Ishikawa (cell line): ENCODE data around the gene APPL2.

ENCODE experiments used
- CEBPB ChIP-seq: IDR thresholded peaks from 2 replicates; pipeline ENCODE4 v1.6.1; 2012
- CREB1 ChIP-seq: IDR thresholded peaks from 2 replicates; pipeline ENCODE4 v1.6.1; 2012; ENCODE audit warnings: low read depth
- EGR1 ChIP-seq: IDR thresholded peaks from 2 replicates; pipeline ENCODE4 v1.6.1; 2012
- EP300 ChIP-seq: IDR thresholded peaks from 2 replicates; pipeline ENCODE4 v1.6.1; 2012; ENCODE audit warnings: borderline replicate concordance
- FOXM1 ChIP-seq: IDR thresholded peaks from 2 replicates; pipeline ENCODE4 v1.6.1; 2012; ENCODE audit warnings: low read depth, borderline replicate concordance
- NFIC ChIP-seq: IDR thresholded peaks from 2 replicates; pipeline ENCODE4 v1.6.1; 2012
- RAD21 ChIP-seq: IDR thresholded peaks from 2 replicates; pipeline ENCODE4 v1.6.1; 2012; ENCODE audit warnings: low read depth
- TAF1 ChIP-seq: IDR thresholded peaks from 2 replicates; pipeline ENCODE4 v1.6.1; 2012; ENCODE audit warnings: low read depth, mild to moderate bottlenecking
- TCF12 ChIP-seq: IDR thresholded peaks from 2 replicates; pipeline ENCODE4 v1.6.1; 2012; ENCODE audit warnings: low read depth
- TEAD4 ChIP-seq: IDR thresholded peaks from 2 replicates; pipeline ENCODE4 v1.6.1; 2012
- YY1 ChIP-seq: IDR thresholded peaks from 2 replicates; pipeline ENCODE4 v1.6.1; 2012; ENCODE audit warnings: low read depth
- ZBTB7A ChIP-seq: IDR thresholded peaks from 2 replicates; pipeline ENCODE4 v1.6.1; 2012; ENCODE audit warnings: low read depth
- TF ChIP-seq, protein P1 (sequence below): IDR thresholded peaks from 2 replicates; pipeline ENCODE4 v1.6.1; 2012
- TF ChIP-seq, protein P2 (sequence below): IDR thresholded peaks from 2 replicates; pipeline ENCODE4 v1.6.1; 2012
- TF ChIP-seq, protein P3 (sequence below): IDR thresholded peaks from 2 replicates; pipeline ENCODE4 v1.6.1; 2012; ENCODE audit warnings: low read depth, mild to moderate bottlenecking

APPL2 gene

DNA sequence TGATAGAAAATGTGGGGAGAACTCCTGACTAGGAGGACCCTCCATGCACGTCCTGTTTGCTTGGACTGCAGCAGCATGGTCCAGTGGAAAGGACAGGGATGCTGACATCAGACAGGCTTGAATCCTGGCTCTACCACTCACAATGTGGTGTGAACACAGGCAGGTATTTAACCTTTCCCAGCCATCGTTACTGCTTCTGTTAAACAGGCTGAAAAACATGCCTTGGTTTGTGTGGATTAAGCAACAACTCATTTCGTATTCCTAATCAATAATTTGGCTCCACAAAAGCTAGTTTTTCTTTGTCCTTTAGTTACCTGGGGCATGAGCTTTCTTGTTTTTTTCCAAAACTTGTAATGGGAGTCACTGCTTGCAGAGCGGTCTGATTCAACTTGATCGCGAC, 41.0 kb downstream of the APPL2 start:
- TF ChIP-seq, protein P1, sequence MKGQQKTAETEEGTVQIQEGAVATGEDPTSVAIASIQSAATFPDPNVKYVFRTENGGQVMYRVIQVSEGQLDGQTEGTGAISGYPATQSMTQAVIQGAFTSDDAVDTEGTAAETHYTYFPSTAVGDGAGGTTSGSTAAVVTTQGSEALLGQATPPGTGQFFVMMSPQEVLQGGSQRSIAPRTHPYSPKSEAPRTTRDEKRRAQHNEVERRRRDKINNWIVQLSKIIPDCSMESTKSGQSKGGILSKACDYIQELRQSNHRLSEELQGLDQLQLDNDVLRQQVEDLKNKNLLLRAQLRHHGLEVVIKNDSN, result no peak
- TF ChIP-seq CEBPB (no peak), EGR1 (no peak), NFIC (no peak), TAF1 (no peak), TEAD4 (no peak), FOXM1 (no peak), ZBTB7A (no peak), TCF12 (no peak), YY1 (no peak), EP300 (no peak), RAD21 (no peak), CREB1 (no peak)
- TF ChIP-seq, protein P2, sequence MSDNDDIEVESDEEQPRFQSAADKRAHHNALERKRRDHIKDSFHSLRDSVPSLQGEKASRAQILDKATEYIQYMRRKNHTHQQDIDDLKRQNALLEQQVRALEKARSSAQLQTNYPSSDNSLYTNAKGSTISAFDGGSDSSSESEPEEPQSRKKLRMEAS, result no peak
- TF ChIP-seq, protein P3, sequence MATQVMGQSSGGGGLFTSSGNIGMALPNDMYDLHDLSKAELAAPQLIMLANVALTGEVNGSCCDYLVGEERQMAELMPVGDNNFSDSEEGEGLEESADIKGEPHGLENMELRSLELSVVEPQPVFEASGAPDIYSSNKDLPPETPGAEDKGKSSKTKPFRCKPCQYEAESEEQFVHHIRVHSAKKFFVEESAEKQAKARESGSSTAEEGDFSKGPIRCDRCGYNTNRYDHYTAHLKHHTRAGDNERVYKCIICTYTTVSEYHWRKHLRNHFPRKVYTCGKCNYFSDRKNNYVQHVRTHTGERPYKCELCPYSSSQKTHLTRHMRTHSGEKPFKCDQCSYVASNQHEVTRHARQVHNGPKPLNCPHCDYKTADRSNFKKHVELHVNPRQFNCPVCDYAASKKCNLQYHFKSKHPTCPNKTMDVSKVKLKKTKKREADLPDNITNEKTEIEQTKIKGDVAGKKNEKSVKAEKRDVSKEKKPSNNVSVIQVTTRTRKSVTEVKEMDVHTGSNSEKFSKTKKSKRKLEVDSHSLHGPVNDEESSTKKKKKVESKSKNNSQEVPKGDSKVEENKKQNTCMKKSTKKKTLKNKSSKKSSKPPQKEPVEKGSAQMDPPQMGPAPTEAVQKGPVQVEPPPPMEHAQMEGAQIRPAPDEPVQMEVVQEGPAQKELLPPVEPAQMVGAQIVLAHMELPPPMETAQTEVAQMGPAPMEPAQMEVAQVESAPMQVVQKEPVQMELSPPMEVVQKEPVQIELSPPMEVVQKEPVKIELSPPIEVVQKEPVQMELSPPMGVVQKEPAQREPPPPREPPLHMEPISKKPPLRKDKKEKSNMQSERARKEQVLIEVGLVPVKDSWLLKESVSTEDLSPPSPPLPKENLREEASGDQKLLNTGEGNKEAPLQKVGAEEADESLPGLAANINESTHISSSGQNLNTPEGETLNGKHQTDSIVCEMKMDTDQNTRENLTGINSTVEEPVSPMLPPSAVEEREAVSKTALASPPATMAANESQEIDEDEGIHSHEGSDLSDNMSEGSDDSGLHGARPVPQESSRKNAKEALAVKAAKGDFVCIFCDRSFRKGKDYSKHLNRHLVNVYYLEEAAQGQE, result no peak

DNA sequence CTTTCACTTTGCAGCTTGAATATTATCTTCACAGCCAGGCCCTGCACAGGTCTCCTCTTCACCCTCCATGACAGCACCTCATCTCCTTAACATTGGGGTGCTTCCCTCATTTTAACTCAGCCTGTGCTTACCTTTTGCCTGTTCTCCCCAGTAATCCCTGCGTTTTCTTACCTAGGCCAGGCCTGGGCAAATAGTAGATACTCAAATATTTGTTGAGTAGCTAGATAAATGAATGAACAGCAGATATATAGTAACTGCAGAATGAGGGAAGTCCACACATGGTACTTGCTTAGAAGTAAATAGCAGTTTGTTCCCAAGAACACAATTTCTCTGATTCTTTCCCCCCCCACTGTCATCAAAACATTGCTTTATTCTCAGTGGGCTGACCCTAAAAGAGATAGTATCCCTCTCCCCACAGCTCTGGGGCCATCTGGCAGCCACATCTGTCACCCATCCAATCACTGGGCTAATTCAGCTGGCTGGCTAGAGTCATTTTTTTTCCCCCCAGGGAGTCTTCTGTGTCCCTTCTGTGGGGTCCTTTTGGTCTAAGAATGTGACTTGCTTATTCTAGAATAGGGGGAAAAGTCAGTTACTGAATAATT, 43.2 kb downstream of the APPL2 start:
- TF ChIP-seq, protein P1, result no peak
- TF ChIP-seq, protein P3, result no peak
- TF ChIP-seq EGR1 (no peak), FOXM1 (no peak), NFIC (no peak), TCF12 (no peak), RAD21 (no peak)

DNA sequence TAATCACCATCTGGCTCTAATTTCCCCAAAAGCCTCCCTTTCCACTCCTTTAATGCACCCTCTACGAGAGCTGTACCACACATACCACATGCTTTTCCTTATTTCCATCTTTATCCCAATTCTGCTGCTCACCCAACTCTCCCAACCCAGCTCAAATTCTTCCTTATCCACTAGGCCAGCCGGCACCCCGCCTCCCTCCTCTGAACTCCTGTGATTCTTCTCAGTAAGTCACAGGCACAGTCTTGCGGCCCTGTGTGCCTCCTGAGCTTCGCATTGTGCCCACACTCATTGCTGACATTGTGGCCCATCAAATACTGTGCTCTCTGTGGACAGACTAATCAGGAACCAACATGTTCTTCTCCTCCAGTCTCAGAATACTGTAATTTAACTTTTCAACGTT, 45.4 kb downstream of the APPL2 start:
- TF ChIP-seq CEBPB (no peak), ZBTB7A (no peak), NFIC (no peak), TEAD4 (no peak), YY1 (no peak), RAD21 (no peak), TCF12 (no peak), CREB1 (no peak), EGR1 (no peak), EP300 (no peak), TAF1 (no peak), FOXM1 (no peak)
- TF ChIP-seq, protein P2, result no peak
- TF ChIP-seq, protein P3, result no peak
- TF ChIP-seq, protein P1, result no peak

DNA sequence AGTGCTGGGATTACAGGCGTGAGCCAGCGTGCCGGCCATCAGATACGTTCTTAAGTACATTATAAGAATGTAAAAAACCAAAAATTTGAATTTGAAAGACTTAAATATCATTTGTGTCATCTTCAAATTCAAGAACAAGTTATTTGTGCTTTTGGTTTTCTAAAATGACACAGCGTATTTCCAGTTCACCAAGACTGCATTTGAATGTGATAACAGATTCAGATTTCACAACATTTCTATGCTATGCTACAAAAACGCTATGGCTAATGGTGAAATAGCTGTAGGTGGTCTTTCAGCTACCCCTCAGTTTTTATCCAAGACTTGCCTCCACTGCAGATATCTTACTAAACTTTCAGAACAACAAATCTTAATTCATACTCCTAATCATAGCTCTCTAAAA, 46.7 kb downstream of the APPL2 start:
- no peak for TF ChIP-seq TCF12
- no peak for TF ChIP-seq NFIC
- TF ChIP-seq YY1, result no peak
- TF ChIP-seq, protein P1, result no peak
- TF ChIP-seq, protein P2, result no peak
- no peak for TF ChIP-seq TEAD4
- no peak for TF ChIP-seq TAF1
- TF ChIP-seq EGR1, result no peak
